Measurements from ENCODE around the gene TNNI3K.

The TNNI3K gene

GRCh38 chr1:74356493-74356892 is 121.3 kb downstream of the TNNI3K start:
- Histone ChIP-seq H3K27ac (ENCODE audit: low read length) (no peak overlapping the region), H3K27me3 (ENCODE audit: low read depth, low read length) (no peaks in the 10 kb centered on the region), H3K36me3 (ENCODE audit: control insufficient read depth in 1 of 2, insufficient read depth in 2 of 2, low read length in 2 of 2) (no peaks in the 10 kb centered on the region), H3K4me1 (ENCODE audit: control insufficient read depth in 1 of 2, insufficient read depth in 2 of 2, low read length in 2 of 2) (no peaks in the 10 kb centered on the region), H3K4me3 (ENCODE audit: low read depth in 1 of 2, low read length in 2 of 2) (no peak overlapping the region), H3K9me3 (ENCODE audit: control insufficient read depth in 1 of 2, low read length in 2 of 2) (no peaks in the 10 kb centered on the region)

GRCh38 chr1:74357150-74357549 is 122.0 kb downstream of the TNNI3K start:
- Histone ChIP-seq H3K4me3 (ENCODE audit: low read depth in 1 of 2, low read length in 2 of 2) (no peak overlapping the region), H3K9me3 (ENCODE audit: control insufficient read depth in 1 of 2, low read length in 2 of 2) (no peaks in the 10 kb centered on the region), H3K27me3 (ENCODE audit: low read depth, low read length) (no peaks in the 10 kb centered on the region), H3K36me3 (ENCODE audit: control insufficient read depth in 1 of 2, insufficient read depth in 2 of 2, low read length in 2 of 2) (no peaks in the 10 kb centered on the region), H3K27ac (ENCODE audit: low read length) (no peak overlapping the region), H3K4me1 (ENCODE audit: control insufficient read depth in 1 of 2, insufficient read depth in 2 of 2, low read length in 2 of 2) (no peaks in the 10 kb centered on the region)

- no peak overlapping the region for H3K4me3 ChIP-seq (ENCODE audit: low read depth in 1 of 2, low read length in 2 of 2)
- no peaks in the 10 kb centered on the region for H3K36me3 ChIP-seq (ENCODE audit: control insufficient read depth in 1 of 2, insufficient read depth in 2 of 2, low read length in 2 of 2)
- H3K9me3 ChIP-seq (ENCODE audit: control insufficient read depth in 1 of 2, low read length in 2 of 2), result no peaks in the 10 kb centered on the region
- peaks cover 0 to under 1% of the 10 kb centered on the region in 2 donors for H3K4me1 ChIP-seq (ENCODE audit: control insufficient read depth in 1 of 2, insufficient read depth in 2 of 2, low read length in 2 of 2)
- no peak overlapping the region for H3K27ac ChIP-seq (ENCODE audit: low read length)
- no peaks in the 10 kb centered on the region for H3K27me3 ChIP-seq (ENCODE audit: low read depth, low read length)
These were observed 122.6 kb downstream of the TNNI3K start for GRCh38 chr1:74357756-74358155.

GRCh38 chr1:74362691-74363090 is 127.5 kb downstream of the TNNI3K start:
- H3K4me3 ChIP-seq (ENCODE audit: low read depth in 1 of 2, low read length in 2 of 2), result no peak overlapping the region
- peaks cover 0 to 4% of the 10 kb centered on the region in 2 donors for H3K4me1 ChIP-seq (ENCODE audit: control insufficient read depth in 1 of 2, insufficient read depth in 2 of 2, low read length in 2 of 2)
- no peak overlapping the region for H3K27ac ChIP-seq (ENCODE audit: low read length)
- no peaks in the 10 kb centered on the region for H3K27me3 ChIP-seq (ENCODE audit: low read depth, low read length)
- peaks cover 0 to 5% of the 10 kb centered on the region in 2 donors for H3K9me3 ChIP-seq (ENCODE audit: control insufficient read depth in 1 of 2, low read length in 2 of 2)
- no peaks in the 10 kb centered on the region for H3K36me3 ChIP-seq (ENCODE audit: control insufficient read depth in 1 of 2, insufficient read depth in 2 of 2, low read length in 2 of 2)

GRCh38 chr1:74363220-74363619 is 128.0 kb downstream of the TNNI3K start:
- Histone ChIP-seq H3K27me3 (ENCODE audit: low read depth, low read length) (no peaks in the 10 kb centered on the region), H3K27ac (ENCODE audit: low read length) (no peak overlapping the region), H3K4me3 (ENCODE audit: low read depth in 1 of 2, low read length in 2 of 2) (no peak overlapping the region), H3K9me3 (ENCODE audit: control insufficient read depth in 1 of 2, low read length in 2 of 2) (peaks cover 0 to 5% of the 10 kb centered on the region in 2 donors), H3K4me1 (ENCODE audit: control insufficient read depth in 1 of 2, insufficient read depth in 2 of 2, low read length in 2 of 2) (peaks cover 0 to 4% of the 10 kb centered on the region in 2 donors), H3K36me3 (ENCODE audit: control insufficient read depth in 1 of 2, insufficient read depth in 2 of 2, low read length in 2 of 2) (no peaks in the 10 kb centered on the region)

GRCh38 chr1:74367175-74367813 is 132.1 kb downstream of the TNNI3K start:
- Histone ChIP-seq H3K9me3 (ENCODE audit: control insufficient read depth in 1 of 2, low read length in 2 of 2) (peaks cover 0 to 5% of the 10 kb centered on the region in 2 donors), H3K36me3 (ENCODE audit: control insufficient read depth in 1 of 2, insufficient read depth in 2 of 2, low read length in 2 of 2) (peaks cover 0 to 4% of the 10 kb centered on the region in 2 donors), H3K27ac (ENCODE audit: low read length) (no peak overlapping the region), H3K4me1 (ENCODE audit: control insufficient read depth in 1 of 2, insufficient read depth in 2 of 2, low read length in 2 of 2) (peaks cover 0 to 4% of the 10 kb centered on the region in 2 donors), H3K27me3 (ENCODE audit: low read depth, low read length) (no peaks in the 10 kb centered on the region), H3K4me3 (ENCODE audit: low read depth in 1 of 2, low read length in 2 of 2) (no peak overlapping the region)

- Histone ChIP-seq H3K4me3 (ENCODE audit: low read depth in 1 of 2, low read length in 2 of 2) (no peak overlapping the region), H3K9me3 (ENCODE audit: control insufficient read depth in 1 of 2, low read length in 2 of 2) (peaks cover 0 to 5% of the 10 kb centered on the region in 2 donors), H3K27me3 (ENCODE audit: low read depth, low read length) (no peaks in the 10 kb centered on the region), H3K4me1 (ENCODE audit: control insufficient read depth in 1 of 2, insufficient read depth in 2 of 2, low read length in 2 of 2) (no peaks in the 10 kb centered on the region), H3K36me3 (ENCODE audit: control insufficient read depth in 1 of 2, insufficient read depth in 2 of 2, low read length in 2 of 2) (peaks cover 0 to 4% of the 10 kb centered on the region in 2 donors), H3K27ac (ENCODE audit: low read length) (no peak overlapping the region)
These were observed 133.1 kb downstream of the TNNI3K start for GRCh38 chr1:74368335-74368734.

- no peaks in the 10 kb centered on the region for H3K36me3 ChIP-seq (ENCODE audit: control insufficient read depth in 1 of 2, insufficient read depth in 2 of 2, low read length in 2 of 2)
- H3K4me3 ChIP-seq (ENCODE audit: low read depth in 1 of 2, low read length in 2 of 2), result no peak overlapping the region
- no peak overlapping the region for H3K27ac ChIP-seq (ENCODE audit: low read length)
- no peaks in the 10 kb centered on the region for H3K27me3 ChIP-seq (ENCODE audit: low read depth, low read length)
- no peaks in the 10 kb centered on the region for H3K4me1 ChIP-seq (ENCODE audit: control insufficient read depth in 1 of 2, insufficient read depth in 2 of 2, low read length in 2 of 2)
- H3K9me3 ChIP-seq (ENCODE audit: control insufficient read depth in 1 of 2, low read length in 2 of 2), result no peaks in the 10 kb centered on the region
These were observed 140.2 kb downstream of the TNNI3K start for GRCh38 chr1:74375376-74375775.

- Histone ChIP-seq H3K9me3 (ENCODE audit: control insufficient read depth in 1 of 2, low read length in 2 of 2) (no peaks in the 10 kb centered on the region), H3K27me3 (ENCODE audit: low read depth, low read length) (no peaks in the 10 kb centered on the region), H3K4me1 (ENCODE audit: control insufficient read depth in 1 of 2, insufficient read depth in 2 of 2, low read length in 2 of 2) (no peaks in the 10 kb centered on the region), H3K4me3 (ENCODE audit: low read depth in 1 of 2, low read length in 2 of 2) (no peak overlapping the region), H3K27ac (ENCODE audit: low read length) (no peak overlapping the region), H3K36me3 (ENCODE audit: control insufficient read depth in 1 of 2, insufficient read depth in 2 of 2, low read length in 2 of 2) (no peaks in the 10 kb centered on the region)
These were observed 145.1 kb downstream of the TNNI3K start for GRCh38 chr1:74380252-74380651.

GRCh38 chr1:74388855-74389254 is 153.7 kb downstream of the TNNI3K start:
- Histone ChIP-seq H3K27ac (ENCODE audit: low read length) (no peak overlapping the region), H3K4me1 (ENCODE audit: control insufficient read depth in 1 of 2, insufficient read depth in 2 of 2, low read length in 2 of 2) (no peaks in the 10 kb centered on the region), H3K36me3 (ENCODE audit: control insufficient read depth in 1 of 2, insufficient read depth in 2 of 2, low read length in 2 of 2) (no peaks in the 10 kb centered on the region), H3K9me3 (ENCODE audit: control insufficient read depth in 1 of 2, low read length in 2 of 2) (no peaks in the 10 kb centered on the region), H3K27me3 (ENCODE audit: low read depth, low read length) (no peaks in the 10 kb centered on the region), H3K4me3 (ENCODE audit: low read depth in 1 of 2, low read length in 2 of 2) (no peak overlapping the region)

- H3K9me3 ChIP-seq (ENCODE audit: control insufficient read depth in 1 of 2, low read length in 2 of 2), result no peaks in the 10 kb centered on the region
- no peak overlapping the region for H3K4me3 ChIP-seq (ENCODE audit: low read depth in 1 of 2, low read length in 2 of 2)
- no peaks in the 10 kb centered on the region for H3K36me3 ChIP-seq (ENCODE audit: control insufficient read depth in 1 of 2, insufficient read depth in 2 of 2, low read length in 2 of 2)
- H3K27ac ChIP-seq (ENCODE audit: low read length), result no peak overlapping the region
- no peaks in the 10 kb centered on the region for H3K27me3 ChIP-seq (ENCODE audit: low read depth, low read length)
- H3K4me1 ChIP-seq (ENCODE audit: control insufficient read depth in 1 of 2, insufficient read depth in 2 of 2, low read length in 2 of 2), result peaks cover 0 to 10% of the 10 kb centered on the region in 2 donors
These were observed 157.0 kb downstream of the TNNI3K start for GRCh38 chr1:74392186-74392585.

GRCh38 chr1:74392840-74393239 is 157.7 kb downstream of the TNNI3K start:
- H3K4me3 ChIP-seq (ENCODE audit: low read depth in 1 of 2, low read length in 2 of 2), result no peak overlapping the region

More at GRCh38 chr1:74392840-74393239, 157.7 kb downstream of the TNNI3K start:
- Histone ChIP-seq H3K9me3 (ENCODE audit: control insufficient read depth in 1 of 2, low read length in 2 of 2) (no peaks in the 10 kb centered on the region), H3K27ac (ENCODE audit: low read length) (no peak overlapping the region), H3K4me1 (ENCODE audit: control insufficient read depth in 1 of 2, insufficient read depth in 2 of 2, low read length in 2 of 2) (peaks cover 0 to 10% of the 10 kb centered on the region in 2 donors), H3K27me3 (ENCODE audit: low read depth, low read length) (no peaks in the 10 kb centered on the region), H3K36me3 (ENCODE audit: control insufficient read depth in 1 of 2, insufficient read depth in 2 of 2, low read length in 2 of 2) (no peaks in the 10 kb centered on the region)

All from muscle layer of duodenum (tissue), 2 donors.